Non-pigmented ciliary epithelial cell (primary cell): ENCODE data around the gene MYO10.

Source experiments
- DNase-seq: peaks from one replicate; pipeline ENCODE4 v3.0.0-alpha.2; 2010; ENCODE audit warnings: low read depth

Gene MYO10

DNA sequence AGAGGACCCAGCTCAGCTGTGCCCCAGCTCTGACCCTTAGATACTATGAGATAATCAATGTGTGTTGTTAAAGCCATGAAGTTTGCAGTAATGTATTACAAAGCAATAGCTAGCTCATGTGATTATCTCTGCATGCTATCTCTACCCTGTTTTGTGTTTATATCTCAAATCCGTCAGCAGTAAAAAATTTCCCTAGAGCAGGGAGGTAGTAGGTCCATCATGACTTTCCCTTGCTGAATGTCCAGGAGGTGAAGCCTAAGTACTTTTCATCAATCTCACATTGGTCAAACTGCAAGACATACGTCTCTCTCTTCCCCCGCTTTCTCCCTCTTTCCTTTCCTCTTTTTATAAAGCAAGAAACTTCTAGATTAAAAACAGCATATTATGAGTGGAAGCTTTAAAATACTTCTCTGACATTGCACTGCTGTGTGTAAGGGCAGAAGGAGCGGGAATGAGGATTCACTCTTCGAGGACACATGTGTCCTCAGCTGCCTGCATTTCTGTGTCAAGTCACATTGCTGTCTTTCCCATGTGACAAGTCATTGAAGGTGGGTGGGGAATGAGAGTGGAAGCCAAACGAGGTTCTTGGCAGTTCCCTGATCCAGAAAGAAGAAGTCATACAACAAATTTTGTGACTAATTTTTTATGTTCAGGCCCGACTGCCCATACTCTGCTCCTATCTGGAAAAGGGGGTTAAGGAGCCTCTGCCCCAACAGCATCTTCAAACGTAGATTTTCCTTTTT is 226.2 kb downstream of the MYO10 start:
- no peak for DNase-seq

DNA sequence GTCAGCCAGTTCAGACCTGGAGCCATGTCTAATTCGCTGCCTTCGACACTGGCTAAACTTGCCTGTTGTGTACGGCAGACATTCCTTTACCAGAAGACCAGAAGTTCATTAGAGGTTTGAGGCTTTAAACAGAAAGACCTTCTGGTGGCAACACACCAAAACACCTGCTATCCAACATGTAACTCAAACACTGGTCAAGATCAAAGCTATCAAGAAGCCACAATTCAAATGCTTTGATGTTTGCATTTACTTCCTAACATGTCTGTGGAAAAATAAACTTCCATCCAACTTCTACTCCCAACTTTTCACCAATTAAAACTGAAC is 228.3 kb downstream of the MYO10 start:
- no peak for DNase-seq

DNA sequence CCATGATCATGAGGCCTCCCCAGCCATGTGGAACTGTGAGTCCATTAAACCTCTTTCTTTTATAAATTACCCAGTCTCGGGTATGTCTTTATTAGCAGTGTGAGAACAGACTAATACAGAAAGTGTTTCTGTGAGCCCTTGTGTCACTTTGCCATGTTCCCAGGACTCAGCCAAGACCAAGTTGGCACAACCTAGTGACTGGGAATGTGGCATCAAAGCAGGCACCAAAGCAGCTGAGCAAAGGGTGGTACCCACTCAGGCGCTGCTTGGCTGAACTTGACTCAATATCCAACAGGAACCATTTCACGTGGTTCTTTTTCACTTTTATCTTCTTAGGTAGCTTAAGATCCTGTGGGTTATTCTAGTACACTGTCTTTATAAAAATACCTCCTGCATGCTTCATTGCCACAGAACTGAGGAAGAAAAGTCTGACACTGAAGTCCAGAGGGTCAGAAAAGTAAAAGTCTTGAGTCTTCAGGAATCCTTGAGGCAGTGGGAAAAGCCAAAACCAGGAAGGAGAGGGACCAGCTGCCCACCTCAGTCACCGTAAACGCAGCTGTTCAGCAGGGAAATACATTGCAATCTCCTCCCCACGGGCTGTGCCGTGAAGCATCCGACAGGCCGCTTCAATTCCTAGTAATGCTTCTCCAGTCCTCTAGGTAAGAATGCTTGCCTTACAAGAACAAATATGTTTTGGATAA is 228.8 kb downstream of the MYO10 start:
- DNase-seq = no peak

DNA sequence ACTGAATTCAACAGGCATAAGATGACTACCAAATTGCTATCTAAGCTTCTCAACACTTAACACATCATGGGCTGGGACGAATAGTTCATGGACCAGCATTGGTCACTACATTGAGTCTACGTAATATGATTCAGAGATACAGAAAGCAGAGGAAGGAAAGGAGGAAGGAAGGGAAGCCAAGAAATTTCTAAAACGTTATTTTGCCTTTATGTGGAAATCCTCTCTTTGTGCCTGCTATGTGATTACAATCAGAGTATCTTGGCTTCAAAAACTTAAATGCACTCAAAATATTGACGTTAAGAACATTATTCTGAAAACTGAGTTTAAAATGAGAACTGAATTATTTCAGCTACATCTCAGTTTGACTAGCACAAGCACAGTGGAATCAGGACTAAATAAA is 231.1 kb downstream of the MYO10 start:
- no peak for DNase-seq

DNA sequence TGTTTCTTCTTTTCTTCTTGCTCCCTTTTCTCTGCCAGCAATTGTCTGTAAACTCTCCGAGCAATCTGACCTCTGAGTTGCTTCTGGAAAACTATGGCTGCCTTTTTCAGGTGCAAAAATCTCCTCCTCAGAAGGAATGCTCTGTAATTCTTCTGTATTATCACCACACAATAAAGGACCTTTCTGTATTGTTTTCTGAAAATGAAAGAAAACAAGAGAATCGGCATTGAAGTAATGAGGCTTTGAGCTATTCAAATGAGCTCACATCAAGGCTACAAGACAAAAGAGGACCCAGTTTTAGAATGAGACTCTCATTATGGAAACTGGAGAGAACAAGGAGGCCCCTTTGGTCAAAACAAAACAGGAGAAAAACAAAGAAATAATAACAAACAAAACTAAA is 233.1 kb downstream of the MYO10 start:
- no peak for DNase-seq

DNA sequence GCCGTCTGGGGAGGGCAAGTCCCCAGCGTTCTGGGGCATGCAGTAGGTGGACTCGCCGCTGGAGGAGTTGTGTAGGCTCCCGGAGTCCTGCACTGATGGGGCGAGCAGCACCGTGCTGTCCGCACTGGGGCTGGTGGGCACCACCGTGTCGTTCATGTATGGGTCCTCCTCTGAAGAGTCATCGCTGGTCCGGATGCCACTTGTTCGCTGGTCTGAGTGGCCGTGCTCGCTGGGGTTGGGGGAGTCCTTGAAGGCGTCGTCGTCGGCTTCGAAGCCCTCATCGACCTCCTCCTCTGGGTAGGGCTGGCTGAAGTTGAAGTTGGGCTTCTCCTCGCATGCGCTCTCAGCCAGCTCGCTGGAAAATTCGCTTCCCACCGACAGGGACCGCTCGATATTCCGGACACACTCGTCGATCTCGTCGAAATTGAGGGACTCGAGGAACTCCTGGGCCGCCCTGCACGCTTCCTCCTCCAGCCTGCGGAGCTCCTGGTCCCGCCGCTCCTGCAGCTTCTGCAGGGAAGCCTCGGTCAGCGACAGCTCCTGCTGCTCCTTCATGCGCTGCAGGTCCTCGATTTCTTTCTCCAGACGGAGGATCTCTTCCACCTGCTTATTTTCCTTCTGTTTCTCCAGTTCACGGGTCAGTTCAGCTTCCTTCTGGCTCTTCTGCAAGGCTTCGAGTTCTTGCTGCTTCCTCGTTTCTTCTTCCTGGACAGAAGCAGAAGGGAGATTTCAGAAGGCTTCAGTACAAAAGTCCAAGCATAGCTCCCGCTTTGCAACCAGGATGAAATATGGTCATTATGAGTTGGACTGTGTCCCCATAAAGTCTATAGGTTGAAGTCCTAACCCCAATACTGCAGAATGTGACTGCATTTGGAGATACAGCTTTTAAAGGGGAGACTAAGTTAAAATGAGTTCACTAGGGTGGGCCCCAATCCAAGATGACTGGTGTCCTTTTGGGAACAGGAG is 234.7 kb downstream of the MYO10 start:
- DNase-seq = no peak

DNA sequence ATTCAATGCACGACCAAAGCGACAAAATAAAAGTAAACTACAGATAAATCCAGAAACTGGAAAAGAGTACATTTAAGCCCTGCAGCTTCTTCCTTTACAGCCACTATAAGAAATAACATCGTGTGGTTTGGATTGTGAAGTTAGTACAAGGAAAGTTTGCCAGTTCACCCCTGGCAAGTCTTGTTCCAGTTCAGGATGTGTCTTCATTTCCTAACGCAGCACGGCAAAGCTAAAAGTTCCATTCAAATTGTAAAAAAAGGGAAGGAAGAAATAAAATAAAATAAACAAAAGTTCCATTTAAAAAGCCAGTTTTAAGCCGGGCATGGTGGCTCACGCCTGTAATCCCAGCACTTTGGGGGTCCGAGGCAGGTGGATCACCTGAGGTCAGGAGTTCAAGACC is 236.0 kb downstream of the MYO10 start:
- no peak for DNase-seq

DNA sequence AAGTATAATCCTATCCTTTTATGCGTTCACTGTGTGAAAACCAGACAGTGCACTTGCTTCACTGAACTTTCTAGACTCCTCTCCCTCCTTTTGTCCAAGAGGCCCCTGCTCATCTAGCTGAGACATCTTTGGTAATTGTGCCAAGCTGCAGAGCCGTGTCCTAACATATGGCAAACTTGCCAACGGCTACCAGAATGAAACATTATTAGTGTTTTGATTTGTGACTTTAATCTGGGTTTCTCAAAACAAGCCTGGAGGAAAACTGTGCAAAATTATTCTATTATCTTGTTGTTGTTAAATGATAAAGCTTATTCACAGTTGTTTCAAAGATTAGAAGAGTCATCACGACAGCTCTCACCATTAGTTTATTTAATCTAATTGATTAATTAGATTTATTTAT is 240.3 kb downstream of the MYO10 start:
- DNase-seq = no peak

DNA sequence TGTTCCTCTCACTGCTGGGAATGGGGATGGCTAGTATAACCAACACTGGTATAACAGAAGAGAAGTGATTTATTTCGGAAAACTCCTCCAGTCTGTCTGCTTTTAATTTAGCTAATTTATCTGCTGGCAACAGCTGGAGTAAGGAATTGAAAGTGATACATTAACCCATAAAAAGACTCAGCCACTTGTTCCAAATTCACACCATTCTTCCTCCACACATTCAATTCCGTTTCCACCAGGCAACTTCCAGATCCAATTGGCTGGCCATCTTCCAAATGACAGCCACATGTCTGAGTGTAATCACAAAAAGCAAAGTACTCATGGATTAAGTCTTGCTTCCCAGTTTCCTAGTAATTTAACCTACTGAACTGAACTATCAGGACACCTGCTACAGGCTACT is 242.2 kb downstream of the MYO10 start:
- DNase-seq = no peak

DNA sequence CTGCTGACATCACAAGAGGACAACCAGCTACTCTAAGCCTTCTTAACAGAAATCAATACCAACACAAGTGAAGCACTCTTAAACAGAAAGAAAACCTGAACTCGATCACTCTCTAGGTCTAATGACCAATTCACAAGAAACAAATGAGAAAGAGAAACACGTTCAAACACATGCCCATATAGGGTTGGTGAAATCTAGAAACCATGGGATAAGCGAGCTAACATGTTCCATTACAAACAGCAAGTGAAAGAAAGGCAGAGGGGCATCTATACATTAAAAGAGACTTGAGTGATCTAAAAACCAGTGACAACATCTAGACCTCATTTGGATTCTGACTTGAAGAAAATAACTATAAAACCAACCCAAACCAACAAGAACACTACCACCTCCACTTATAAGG is 244.4 kb downstream of the MYO10 start:
- no peak for DNase-seq

DNA sequence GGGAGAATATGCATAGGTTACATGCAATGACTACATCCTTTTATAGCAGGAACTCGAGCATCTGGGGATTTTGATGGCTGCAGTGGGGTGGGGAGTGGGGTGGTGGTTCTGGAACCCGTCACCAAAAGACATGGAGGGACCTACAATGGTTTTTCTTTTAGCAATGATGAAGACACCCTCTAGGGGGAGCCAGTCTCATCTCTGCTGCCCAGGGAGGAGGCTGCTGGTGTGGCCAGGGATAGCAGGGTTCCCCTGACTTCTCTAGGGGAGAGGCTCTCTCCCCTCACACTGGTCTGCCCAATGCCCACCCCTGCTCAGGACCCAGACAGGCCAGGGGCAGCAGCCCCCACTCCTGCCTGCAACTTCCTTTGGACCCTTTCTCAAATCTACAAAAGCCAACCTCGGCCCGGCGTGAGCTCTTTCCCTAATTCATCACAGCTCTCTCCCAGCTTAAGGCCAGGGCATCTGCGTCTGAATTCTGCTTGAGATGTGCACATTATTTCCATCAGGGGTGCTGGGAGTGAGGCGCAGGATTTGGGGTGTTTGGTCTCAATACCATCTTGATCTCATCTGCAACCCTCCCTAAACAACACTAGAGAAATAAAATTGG is 245.7 kb downstream of the MYO10 start:
- DNase-seq = no peak

DNA sequence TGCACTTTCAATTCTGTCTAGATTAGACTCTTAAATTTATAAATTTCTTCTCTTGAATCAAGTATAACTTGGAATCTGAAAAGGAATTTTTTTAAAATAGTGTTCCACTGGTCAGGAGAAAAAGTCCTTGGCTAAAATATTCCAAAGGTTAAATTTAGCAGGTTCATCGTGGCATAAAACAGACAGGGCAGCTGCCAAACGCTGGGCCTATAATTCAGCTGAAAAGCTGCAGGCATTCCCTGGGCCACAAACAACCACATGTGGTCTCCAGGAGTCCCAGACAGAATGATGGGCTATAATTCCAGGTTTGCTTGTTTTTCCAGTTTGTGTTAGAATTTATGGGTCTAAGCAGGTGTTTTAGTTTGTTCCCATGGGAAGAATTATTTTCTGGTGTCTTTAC is 248.2 kb downstream of the MYO10 start:
- DNase-seq = no peak

DNA sequence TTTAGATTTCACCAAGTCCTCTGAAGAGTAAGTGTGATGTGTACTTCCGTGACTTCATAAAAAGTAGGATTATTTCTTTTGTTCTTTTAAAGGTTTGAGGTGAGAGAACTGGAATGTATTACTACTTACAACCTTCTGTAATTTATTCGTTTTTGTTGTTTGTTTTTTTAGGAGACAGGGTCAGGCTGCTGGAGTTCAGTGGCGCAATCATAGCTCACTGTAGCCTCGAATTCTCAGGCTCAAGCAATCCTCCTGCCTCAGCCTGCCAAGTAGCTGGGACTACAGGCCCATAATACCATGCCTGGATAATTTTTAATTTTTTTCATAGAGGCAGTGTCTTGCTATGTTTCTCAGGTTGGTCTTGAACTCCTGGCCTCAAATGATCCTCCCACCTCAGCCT is 251.0 kb downstream of the MYO10 start:
- DNase-seq = no peak

DNA sequence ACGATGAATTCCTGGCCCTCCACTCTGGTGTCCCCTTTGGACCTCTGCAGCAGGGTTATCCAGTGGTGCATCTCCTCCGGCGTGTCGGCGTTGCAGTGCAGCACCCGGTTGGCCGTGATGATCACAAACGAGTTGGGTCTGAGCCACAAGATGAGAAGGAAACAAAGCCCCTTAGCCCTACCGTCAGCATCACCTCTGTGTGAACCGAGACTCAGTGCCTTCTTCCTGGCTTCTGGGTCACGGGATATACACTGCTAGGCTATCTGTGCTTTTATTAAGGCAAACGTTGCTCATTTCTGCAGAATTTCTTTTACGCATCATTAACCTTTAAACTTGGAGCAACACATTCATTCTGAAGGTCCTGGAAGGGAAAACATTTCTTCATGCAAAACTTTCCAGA is 254.2 kb downstream of the MYO10 start:
- no peak for DNase-seq

DNA sequence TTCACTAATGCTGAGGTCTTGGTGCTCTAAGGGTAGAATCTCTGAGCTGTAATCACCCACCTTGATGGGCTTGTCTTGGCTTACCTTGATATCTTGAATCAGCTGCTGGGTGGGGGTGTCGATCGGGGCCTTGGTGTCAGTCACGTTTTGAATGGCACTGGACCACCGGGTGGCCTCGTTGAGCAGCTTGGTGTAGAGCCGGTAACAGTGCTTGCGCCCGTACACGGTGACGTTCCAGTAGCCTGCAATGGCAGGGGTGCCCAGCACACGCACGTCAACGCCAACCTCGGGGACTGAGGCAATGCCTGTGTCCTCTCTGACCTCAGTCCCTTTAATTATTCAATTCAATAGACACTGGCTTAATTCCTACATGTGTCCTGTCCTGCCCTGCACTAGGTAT is 256.2 kb downstream of the MYO10 start:
- DNase-seq = no peak

DNA sequence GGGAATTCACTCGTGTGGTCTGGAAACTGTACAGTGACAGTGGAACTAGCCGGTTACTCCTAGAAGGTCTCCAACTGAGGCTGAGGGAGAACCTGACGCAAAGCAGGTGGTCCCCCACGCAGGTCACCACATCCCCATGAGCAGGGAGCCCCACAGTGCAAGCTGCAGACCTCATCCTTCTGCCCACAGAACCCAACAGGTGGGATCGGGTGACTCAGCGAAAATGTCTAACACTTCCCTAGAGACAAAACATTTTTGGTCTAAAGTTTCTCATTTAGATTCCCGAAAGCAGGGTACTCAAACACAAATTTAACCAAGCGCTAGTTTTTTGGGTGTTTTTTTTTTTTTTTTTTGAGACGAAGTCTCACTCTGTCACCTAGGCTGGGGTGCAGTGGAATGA is 256.9 kb downstream of the MYO10 start:
- no peak for DNase-seq

DNA sequence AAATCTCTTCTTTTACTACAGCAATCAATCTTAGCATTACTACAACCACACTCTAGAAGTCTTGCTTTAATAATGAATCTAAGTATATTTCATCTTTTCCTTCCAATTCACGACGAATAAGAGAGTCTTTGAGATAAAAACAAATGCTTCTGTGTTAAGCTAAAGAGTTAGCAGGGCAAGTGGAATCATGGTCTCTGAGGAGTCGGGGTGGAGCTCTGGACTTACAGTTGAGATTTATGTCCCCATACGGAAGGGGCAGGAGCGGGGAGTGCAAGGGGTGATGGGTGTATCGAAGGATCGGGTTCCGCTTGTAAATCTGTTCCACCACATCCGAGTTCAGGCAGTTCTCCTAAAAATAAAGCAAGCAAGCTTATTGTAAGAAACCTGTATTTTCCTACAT is 260.3 kb downstream of the MYO10 start:
- DNase-seq = no peak

DNA sequence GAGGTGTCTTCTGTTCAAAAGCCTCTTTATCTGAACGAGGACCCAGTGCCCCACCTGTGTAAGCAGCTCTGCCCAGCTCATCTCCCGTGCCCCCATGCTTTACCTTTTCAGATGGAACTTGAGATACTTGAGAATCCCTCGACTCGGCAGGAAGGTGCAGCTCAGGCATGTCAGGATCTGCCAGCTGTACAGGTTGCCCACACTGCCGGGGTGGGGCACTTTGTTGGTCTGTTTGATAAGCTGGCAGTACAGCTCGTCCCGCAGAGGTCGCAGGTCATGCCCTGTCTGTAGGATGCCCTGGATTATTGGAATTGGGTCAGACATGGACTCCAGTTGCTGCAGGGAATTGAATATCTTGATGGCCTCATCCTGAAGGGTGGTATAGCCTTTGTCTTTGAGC is 261.3 kb downstream of the MYO10 start:
- no peak for DNase-seq

DNA sequence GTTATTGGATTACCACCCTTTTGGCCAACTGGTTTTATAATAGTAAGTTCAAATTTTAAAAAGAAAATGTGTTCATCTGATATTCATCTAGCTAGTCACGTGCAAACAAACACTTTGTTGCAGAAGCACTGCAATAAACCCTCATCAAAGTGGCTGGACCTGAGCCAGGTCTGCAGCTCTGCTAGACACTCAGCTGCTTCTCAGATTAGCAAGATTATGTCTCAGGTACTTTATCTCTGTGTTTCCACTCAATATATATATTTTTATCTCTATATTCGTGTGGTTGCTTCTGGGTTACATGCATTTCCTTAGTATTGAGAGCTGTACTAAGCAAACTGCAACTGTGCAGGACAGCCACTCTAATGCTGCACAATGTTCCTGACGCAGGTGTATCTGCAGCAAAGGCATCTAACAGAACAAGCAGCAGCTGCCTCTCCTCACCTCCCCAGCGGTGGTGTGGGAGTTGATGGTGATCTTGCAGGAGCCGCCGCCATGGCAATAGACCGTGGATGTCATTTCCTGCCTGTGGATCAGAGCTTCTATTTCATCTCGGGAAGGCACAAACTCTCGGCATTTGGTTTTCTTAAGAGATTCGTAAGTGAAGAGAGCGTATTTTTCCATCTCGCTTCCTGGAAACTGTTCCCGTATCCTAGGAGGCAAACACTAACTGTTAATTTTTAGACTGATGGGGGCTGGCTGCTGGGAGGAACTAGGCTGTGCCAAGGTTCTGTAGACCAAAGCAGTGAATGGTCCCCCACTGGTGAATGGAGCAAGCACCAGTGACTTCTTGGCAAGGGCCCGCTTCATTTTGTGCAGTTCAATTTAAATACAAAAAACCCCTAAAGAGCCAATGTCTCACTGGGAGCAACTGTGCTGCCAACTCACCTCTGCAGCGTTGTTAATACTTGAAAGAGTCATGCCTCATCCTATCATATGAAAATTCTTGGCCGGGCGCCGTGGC is 262.6 kb downstream of the MYO10 start:
- no peak for DNase-seq

DNA sequence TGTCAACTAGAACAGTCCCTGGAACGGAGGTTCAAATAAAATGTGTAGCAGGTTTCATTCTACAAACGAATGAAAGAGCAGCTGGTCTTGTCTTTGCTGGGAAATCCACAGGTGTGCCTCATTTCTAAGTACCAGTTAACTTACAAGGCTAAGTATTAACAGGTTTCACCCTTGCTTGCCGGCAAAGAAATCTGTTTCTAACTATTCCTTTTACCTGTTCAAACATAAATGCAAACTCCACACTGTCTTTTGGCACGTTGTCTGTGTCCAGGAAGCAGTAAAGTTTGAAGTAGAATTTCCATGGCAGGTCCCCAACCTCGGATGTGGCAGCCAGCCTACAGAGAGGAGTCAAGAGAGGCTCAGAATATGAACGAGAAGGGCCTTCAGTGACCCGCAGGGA is 264.9 kb downstream of the MYO10 start:
- DNase-seq = no peak

DNA sequence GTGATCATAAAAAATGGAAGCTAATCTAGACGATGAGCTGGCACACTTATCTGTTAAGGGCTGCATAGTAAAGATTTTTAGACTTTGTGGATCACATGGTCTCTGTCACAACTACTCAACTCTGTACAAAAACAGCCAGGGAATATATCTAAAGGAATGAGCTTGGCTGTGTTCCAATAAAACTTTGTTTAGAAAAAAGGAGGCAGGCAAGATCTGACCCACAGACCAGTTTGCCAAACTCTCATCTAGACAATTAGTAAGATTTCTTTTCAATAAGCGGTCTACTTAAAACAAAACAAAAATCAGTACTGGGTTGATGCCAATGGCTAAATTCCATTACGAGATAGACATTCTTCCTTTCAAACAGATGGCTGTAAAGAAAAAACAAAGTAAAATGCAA is 266.3 kb downstream of the MYO10 start:
- peak; percentile 59 for DNase-seq
